ENCODE measurements around the gene PSMD1.
"Not testable (repeated sequence)": the region's sequence is repeated elsewhere in the genome, so short reads cannot be mapped to it uniquely, and the experiment has no call there.

PSMD1 gene

GRCh38 chr2:231058761-231059550 lies 2.3 kb downstream of the PSMD1 start:
- DNase-seq, result no peak

- DNase-seq, result no peak
These were observed 3.1 kb downstream of the PSMD1 start for GRCh38 chr2:231059756-231060155.

GRCh38 chr2:231062776-231063175 lies 6.1 kb downstream of the PSMD1 start:
- DNase-seq, result no peak

GRCh38 chr2:231063347-231063746 lies 6.7 kb downstream of the PSMD1 start:
- DNase-seq, result no peak

GRCh38 chr2:231065966-231066365 lies 9.3 kb downstream of the PSMD1 start:
- no peak for DNase-seq

GRCh38 chr2:231067531-231067930 lies 10.9 kb downstream of the PSMD1 start:
- DNase-seq, result not testable (repeated sequence)

GRCh38 chr2:231068525-231069222 lies 12.0 kb downstream of the PSMD1 start:
- no peak for DNase-seq

- DNase-seq, result no peak
These were observed 12.8 kb downstream of the PSMD1 start for GRCh38 chr2:231069379-231070054.

GRCh38 chr2:231084565-231084964 lies 27.9 kb downstream of the PSMD1 start:
- DNase-seq, result no peak

- DNase-seq, result no peak
These were observed 32.1 kb downstream of the PSMD1 start for GRCh38 chr2:231088754-231089153.

- no peak for DNase-seq
These were observed 37.3 kb downstream of the PSMD1 start for GRCh38 chr2:231093933-231094332.

- DNase-seq, result no peak
These were observed 38.2 kb downstream of the PSMD1 start for GRCh38 chr2:231094736-231095346.

- DNase-seq, result no peak
These were observed 43.3 kb downstream of the PSMD1 start for GRCh38 chr2:231099918-231100317.

- DNase-seq, result not testable (repeated sequence)
These were observed 43.7 kb downstream of the PSMD1 start for GRCh38 chr2:231100321-231100720.

GRCh38 chr2:231100990-231101389 lies 44.3 kb downstream of the PSMD1 start:
- no peak for DNase-seq

GRCh38 chr2:231102772-231103171 lies 46.1 kb downstream of the PSMD1 start:
- no peak for DNase-seq

- peak; percentile 64 for DNase-seq
These were observed 47.5 kb downstream of the PSMD1 start for GRCh38 chr2:231104115-231104713.

GRCh38 chr2:231110551-231110950 lies 53.9 kb downstream of the PSMD1 start:
- DNase-seq, result no peak

GRCh38 chr2:231111987-231112386 lies 55.3 kb downstream of the PSMD1 start:
- no peak for DNase-seq

GRCh38 chr2:231113489-231113888 lies 56.8 kb downstream of the PSMD1 start:
- no peak for DNase-seq

- no peak for DNase-seq
These were observed 59.0 kb downstream of the PSMD1 start for GRCh38 chr2:231115651-231116050.

GRCh38 chr2:231117148-231117547 lies 60.5 kb downstream of the PSMD1 start:
- no peak for DNase-seq
